GM19328 (cell line): ENCODE results near the gene KCNC4.

Experiments
- ATAC-seq: cut with Tn5 transposase; IDR thresholded peaks from one replicate; pipeline ENCODE4 v1.9.1; 2021; ENCODE audit warnings: mild to moderate bottlenecking, moderate library complexity; ENCODE audit not compliant: unreplicated experiment

KCNC4 gene

DNA sequence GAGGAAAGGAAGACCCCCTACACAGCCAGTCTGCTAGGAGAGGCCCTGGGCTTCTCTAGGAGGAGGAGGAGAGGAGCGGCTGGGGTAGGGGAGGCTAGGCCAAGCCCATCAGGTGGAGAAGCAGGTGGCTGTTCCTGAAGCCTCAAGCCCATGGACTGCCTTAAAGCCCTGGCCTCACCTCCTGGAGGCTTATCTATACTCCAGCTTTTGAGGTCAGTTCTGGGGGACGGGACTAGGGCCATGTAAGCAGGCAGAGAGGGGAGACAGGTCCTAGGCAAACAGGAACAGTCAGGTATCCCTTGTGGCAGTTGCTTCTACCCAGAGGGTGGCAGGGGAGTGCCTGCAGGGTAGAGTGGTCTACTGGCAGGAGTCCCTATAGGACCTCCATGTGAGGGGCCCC, 40.6 kb downstream of the KCNC4 start:
- ATAC-seq, result no peak

DNA sequence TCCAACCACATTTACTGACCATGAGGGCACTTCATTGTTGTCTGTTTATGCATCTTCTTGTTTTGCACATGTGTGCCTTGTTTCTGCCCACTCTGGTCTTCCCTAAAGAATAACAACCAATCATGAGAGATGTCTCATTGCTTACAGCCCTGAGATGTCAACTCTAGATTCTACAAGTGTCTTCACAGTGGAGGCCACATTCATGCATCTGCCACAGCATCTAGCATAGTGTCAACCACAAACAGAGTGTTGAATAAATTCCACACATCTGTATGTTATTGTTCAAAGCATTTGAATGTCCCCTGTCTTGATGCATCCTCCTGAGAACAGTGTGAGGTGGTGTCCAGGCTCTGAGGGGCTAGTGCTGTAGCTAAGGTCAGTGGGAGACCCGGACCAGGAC, 43.1 kb downstream of the KCNC4 start:
- no peak for ATAC-seq

DNA sequence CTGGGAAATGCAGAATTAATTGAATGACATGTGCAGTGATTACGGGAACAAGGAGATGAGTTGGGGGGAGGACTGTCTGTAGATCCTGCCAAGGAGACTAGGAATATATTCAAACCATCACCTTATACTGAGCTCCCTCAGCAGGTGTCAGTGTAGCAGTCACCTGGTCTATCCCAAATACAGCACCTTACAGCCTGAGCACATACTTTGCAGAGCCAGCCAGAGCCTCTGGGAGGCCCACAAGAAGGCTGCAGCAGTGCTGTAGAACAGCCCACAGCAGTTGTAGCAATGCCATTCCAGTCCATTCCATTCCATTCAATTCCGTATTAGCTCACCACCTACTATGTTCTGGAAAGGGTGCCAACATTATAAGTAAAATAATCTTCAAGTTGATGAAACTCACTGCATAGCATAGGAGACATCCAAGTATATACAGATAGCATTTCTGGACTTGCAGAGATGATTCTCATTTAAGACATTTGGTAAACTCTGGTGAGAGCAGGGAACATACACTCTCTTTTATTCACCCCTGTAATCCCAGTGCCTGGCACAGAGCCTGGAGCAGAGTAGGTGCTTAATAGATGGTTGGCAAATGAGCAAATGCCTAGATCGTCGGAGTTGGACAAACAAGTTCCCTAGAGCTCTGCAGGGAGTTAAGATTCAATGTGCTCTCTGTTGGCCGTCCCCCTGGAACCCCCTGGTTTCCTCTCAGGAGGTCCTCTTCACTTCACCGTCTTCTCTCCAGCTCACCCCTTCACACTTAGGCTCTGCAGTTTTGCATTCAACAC, 44.7 kb downstream of the KCNC4 start:
- no peak for ATAC-seq

DNA sequence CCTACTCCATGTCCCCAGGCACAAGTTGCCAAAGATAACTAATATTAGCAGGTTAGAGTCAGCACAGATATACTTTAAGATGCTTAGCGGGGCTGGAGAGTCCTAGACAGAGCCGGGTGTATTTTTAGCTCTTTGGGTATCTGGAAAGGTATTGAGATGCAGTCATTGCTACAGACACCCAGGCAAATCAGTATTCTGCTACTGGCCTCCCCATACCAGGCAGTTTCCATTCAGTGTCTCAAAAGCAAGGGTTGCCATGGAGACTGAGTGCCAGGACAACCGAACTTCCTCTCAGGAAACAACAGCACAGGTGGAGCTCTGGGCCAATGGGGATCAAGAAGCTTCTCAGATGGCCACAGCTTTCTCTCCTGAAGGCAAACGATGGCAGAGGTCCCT, 45.3 kb downstream of the KCNC4 start:
- no peak for ATAC-seq

DNA sequence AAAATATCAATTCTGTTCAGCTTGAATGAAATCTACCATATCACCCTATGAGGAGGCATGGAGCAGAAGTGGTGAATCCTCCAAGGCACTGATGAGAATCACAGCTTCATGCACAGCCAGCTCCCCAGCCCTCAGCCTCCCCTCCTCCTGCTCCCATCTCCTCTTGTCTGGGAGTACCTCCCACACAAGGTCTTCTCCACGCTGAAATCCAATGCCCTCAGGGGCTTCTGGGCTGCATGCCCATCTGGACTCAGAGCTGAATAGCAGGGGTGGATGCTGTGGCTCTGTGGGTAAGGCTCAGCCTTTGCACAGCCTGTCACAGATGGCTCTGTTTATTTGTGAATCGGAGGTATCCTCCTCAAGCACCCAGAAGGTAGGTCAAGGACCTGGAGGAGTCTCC, 48.6 kb downstream of the KCNC4 start:
- no peak for ATAC-seq

DNA sequence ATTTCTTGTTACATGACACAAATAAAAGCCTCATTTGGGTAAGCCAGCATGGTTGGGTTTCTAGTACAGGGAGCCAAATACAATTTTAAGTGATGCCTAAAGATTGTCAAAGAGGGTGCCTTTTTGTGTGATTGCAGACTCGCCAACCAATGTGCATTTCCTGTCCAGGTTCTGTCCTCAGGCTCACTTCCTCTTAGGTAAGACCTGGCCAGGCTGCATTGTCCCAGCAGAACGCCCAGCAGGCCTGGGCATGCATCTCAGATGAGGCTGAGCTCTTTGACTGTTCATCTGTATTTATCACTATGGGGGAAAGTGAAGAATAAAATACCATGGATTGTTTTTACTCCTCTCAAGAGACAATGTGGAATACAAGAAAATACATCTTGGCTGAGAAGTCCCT, 49.7 kb downstream of the KCNC4 start:
- ATAC-seq, result no peak
